ENCODE results near the gene FSD1L.

DNA sequence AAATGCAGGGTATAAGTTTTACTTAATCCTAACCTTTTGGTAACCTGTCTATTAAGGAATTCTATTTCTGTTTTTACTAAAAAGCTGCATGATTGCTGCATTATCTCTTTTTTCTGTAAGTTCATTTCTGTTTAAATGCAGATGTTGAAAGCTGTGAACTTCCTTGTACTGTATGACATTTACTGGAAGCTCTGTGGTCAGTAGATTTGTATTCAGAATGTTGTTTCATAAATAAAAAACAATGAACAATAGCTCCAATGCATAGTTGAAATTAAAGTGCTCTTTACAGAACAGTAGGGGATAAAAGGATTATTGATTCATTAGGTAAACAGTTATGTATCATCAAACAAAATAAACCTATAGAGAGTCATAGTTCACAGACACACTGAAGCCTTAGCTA, 63.6 kb downstream of the FSD1L start:
- TF ChIP-seq EZH2 (optimal IDR thresholded peaks at IDR 0.05; ENCODE audit: low read depth, low read length) (no peak), EZH2phosphoT487 (IDR thresholded peaks at IDR 0.05; ENCODE audit: low read length) (no peak)
- TF ChIP-seq, protein P1, sequence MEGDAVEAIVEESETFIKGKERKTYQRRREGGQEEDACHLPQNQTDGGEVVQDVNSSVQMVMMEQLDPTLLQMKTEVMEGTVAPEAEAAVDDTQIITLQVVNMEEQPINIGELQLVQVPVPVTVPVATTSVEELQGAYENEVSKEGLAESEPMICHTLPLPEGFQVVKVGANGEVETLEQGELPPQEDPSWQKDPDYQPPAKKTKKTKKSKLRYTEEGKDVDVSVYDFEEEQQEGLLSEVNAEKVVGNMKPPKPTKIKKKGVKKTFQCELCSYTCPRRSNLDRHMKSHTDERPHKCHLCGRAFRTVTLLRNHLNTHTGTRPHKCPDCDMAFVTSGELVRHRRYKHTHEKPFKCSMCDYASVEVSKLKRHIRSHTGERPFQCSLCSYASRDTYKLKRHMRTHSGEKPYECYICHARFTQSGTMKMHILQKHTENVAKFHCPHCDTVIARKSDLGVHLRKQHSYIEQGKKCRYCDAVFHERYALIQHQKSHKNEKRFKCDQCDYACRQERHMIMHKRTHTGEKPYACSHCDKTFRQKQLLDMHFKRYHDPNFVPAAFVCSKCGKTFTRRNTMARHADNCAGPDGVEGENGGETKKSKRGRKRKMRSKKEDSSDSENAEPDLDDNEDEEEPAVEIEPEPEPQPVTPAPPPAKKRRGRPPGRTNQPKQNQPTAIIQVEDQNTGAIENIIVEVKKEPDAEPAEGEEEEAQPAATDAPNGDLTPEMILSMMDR (IDR thresholded peaks at IDR 0.05; ENCODE audit: low read length): no peak
